A172 (cell line): ENCODE results near the gene TMEM253. TPM values are rescaled to one million over a fixed set of nuclear protein-coding genes. Genes with fewer than 3 reads are reported as not detected.

Experiments used
- total RNA-seq: library from RNA; depleted of rRNA; stranded (reverse); fragments of >200 nt; shearing (Covaris generic); gene quantifications from 2 replicates; pipeline ENCODE4 v1.2.3, GENCODE V29; 2014; rRNA removed

TMEM253 gene
- total RNA-seq, 1 experiment from 2014 or later: not detected

Other genes with a start within 250 kb of the TMEM253 start
- gene RNASE3, start 209.7 kb upstream of the TMEM253 start, total RNA-seq: not detected in 2 replicates
- not detected in 2 replicates for gene RNASE2, start 145.6 kb upstream of the TMEM253 start, total RNA-seq
- 55.4 and 71.8 TPM in 2 replicates for gene METTL17, start 111.1 kb upstream of the TMEM253 start, total RNA-seq
- not detected in 2 replicates for gene SLC39A2, start 101.8 kb upstream of the TMEM253 start, total RNA-seq
- gene NDRG2, start 76.0 kb upstream of the TMEM253 start, total RNA-seq: 7.5 and 9.0 TPM in 2 replicates
- gene TPPP2, start 70.8 kb upstream of the TMEM253 start, total RNA-seq: not detected in 2 replicates
- gene RNASE13, start 66.3 kb upstream of the TMEM253 start, total RNA-seq: not detected in 2 replicates
- not detected in 2 replicates for gene RNASE7, start 58.7 kb upstream of the TMEM253 start, total RNA-seq
- not detected in 2 replicates for gene RNASE8, start 43.2 kb upstream of the TMEM253 start, total RNA-seq
- 19.8 and 21.2 TPM in 2 replicates for gene ARHGEF40, start 30.8 kb upstream of the TMEM253 start, total RNA-seq
- 5.9 and 12.0 TPM in 2 replicates for gene ZNF219, start 2.4 kb upstream of the TMEM253 start, total RNA-seq
- not detected in 2 replicates for gene OR5AU1, start 55.0 kb downstream of the TMEM253 start, total RNA-seq
- gene HNRNPC, start 168.4 kb downstream of the TMEM253 start, total RNA-seq: 856 and 922 TPM in 2 replicates
- not detected in 2 replicates for gene RPGRIP1, start 179.0 kb downstream of the TMEM253 start, total RNA-seq